Measurements from ENCODE around the gene PCP4L1.
"Not testable (repeated sequence)": the region's sequence is repeated elsewhere in the genome, so short reads cannot be mapped to it uniquely, and the experiment has no call there.

Gene PCP4L1

GRCh38 chr1:161229896-161230295, 28.6 kb upstream of the PCP4L1 start:
- DNase-seq = no peak

GRCh38 chr1:161230762-161231161, 27.8 kb upstream of the PCP4L1 start:
- DNase-seq = no peak

GRCh38 chr1:161233102-161233501, 25.4 kb upstream of the PCP4L1 start:
- no peak for DNase-seq

- no peak for DNase-seq
Measured at GRCh38 chr1:161235957-161236775, 22.4 kb upstream of the PCP4L1 start.

DNA sequence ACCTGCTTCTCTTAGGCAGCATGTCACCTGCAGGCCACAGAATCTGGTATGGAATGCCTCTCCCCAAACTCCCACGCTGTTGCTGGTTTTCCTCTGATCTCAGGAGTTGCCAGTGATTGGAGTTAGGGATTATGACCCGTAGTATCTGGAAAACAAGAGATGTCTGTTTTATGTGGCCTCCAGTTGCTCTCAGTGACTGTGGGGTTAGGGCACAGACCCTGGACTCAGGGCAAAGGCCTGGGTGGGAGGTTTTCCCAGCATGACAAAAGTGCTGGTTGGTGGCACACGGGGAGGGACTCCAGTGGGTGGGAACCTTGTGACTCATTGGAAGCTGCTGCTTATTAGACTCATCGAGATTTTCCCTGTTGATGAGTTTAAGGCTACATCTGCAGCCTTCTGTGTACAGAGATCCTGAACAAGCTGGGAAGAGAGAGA, 20.5 kb upstream of the PCP4L1 start, which contains the start of gene NR1I3:
TSS of gene NR1I3 (minus strand) at position 165 of the 435 bp plus-strand sequence. CDS start 1,638 bp downstream, outside the sequence.
- no peak for DNase-seq

DNA sequence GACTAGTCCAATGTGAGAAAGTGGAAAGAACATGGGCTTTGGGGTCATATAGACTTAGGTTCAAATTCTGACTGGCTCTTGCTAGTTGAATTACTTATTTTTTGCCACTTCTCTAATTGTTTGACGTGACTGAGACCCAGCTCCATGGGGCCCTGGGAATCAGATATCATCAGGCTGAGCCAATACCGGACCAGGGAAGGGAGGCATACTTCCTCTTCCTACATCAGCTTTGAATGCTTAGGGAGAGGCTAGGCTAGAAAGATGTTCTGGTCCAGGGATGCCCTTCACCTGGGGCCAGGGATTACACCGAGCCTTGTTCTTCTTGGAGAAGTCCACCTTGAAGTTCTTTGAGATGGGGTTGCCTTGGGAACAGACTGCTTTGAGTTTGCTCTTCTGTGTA, 16.9 kb upstream of the PCP4L1 start:
- no peak for DNase-seq

DNA sequence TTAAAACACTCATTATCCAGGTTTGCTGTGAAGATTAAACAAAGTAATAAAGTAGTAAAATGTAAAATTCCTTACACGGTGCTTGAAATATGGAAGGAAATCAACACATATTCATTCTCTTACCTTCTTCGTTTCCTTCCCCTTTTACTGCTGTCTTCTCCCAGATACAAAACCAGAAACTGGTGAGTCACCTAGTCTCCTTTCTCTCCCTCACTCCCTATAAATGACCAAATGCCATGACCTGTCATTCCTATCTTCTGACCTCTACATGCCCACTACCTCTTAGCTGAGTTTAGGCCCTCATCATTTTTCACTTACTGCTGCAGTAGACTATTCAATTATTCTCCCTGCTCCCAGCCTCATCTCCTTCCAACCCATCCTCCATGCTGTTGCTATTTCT, 16.2 kb upstream of the PCP4L1 start:
- DNase-seq = no peak

DNA sequence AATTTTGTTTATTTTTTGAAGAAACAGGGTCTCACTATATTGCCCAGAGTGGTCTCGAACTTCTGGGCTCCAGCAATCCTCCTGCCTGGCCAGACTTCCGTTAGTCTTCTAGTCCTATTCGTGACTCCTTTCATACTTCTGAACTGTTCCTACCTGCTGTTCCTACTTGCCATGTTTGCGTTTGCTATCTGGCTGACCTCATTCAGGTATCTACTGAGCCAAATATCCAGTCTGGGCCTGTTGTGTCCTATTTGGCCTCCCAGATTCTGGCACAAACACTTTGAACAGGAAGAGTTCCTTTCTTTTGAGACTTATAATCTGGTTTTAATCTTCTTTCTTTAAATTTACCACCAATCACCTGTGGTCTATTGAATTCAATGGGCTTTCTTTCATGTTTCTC, 13.7 kb upstream of the PCP4L1 start:
- DNase-seq = no peak

- not testable (repeated sequence) for DNase-seq
Measured at GRCh38 chr1:161250100-161250499, 8.4 kb upstream of the PCP4L1 start.

DNA sequence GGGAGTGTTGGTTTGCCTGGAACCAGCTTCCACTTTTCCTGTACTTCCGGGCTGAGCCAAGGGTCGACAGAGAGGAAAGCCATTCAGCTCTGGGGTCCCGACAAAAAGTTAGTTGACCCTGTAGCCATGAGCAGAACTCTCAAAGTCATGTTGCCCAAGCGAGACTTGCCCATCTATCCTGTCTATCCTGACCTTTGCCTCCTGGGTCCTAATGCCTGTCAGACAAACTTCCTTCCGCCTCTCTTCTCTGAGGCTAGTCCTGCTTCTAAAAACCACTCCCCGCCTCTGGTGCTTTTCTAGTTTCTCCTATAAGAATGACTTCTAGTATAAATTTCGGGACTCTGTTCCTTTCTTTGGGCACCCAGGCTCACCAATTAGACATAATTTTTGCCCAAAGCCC, 7.7 kb upstream of the PCP4L1 start:
- no peak for DNase-seq

DNA sequence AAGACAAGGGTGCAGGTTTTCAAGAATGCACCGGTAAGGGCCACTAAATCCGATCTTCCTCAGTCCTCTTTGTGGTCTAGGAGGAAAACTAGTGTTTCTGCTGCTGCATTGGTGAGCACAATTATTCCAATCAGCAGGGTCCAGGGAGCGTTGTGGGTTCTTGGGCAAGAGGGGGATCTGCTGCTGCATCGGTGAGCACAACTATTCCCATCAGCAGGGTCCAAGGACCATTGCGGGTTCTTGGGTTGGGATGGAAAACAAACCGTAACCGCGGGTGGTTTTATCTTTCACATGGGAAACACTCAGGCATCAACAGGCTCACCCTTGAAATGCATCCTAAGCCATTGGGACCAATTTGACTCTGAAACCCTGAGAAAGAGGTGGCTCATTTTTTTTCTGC, 7.0 kb upstream of the PCP4L1 start:
- DNase-seq = no peak

- not testable (repeated sequence) for DNase-seq
Measured at GRCh38 chr1:161255302-161255701, 3.2 kb upstream of the PCP4L1 start.

DNA sequence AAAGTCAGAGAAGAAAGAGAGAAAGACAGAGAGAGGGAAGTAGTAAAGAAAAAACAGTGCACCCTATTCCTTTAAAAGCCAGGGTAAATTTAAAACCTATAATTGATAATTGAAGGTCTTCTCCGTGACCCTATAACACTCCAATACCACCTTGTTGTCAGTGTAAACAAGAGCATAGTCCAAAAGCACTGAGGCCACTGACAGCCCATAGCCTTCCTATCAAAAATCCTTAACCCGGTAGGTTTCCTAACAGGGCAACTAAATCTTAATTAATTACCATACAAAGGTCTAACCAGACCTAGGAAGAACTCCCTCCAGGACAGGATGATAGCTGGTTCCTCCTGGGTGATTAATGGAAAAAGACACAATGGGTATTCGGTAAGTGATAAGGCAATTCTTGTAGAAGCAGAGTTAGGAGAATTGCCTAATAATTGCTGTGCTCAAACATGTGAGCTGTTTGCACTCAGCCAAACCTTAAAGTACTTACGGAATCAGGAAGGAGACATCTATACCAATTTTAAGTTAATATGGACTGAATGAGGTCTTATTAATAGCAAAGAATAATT, 2.5 kb upstream of the PCP4L1 start:
- DNase-seq = not testable (repeated sequence)

DNA sequence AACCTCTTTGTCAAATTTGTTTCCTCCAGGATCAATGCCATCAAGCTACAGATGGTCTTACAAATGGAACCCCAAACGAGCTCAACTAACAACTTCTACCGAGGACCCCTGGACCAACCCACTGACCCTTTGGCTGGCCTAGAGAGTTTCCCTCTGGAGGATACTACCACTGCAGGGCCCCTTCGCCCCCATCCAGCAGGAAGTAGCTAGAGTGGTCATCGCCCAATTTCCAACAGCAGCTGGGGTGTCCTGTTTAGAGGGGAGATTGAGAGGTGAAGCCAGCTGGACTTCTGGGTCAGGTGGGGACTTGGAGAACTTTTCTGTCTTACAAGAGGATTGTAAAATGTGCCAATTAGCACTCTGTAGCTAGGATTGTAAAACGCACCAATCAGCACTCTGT, 1.4 kb upstream of the PCP4L1 start:
- not testable (repeated sequence) for DNase-seq

GRCh38 chr1:161259345-161259702, 779 bp downstream of the PCP4L1 start:
- DNase-seq = no peak

GRCh38 chr1:161259765-161260164, 1.2 kb downstream of the PCP4L1 start:
- DNase-seq = no peak

DNA sequence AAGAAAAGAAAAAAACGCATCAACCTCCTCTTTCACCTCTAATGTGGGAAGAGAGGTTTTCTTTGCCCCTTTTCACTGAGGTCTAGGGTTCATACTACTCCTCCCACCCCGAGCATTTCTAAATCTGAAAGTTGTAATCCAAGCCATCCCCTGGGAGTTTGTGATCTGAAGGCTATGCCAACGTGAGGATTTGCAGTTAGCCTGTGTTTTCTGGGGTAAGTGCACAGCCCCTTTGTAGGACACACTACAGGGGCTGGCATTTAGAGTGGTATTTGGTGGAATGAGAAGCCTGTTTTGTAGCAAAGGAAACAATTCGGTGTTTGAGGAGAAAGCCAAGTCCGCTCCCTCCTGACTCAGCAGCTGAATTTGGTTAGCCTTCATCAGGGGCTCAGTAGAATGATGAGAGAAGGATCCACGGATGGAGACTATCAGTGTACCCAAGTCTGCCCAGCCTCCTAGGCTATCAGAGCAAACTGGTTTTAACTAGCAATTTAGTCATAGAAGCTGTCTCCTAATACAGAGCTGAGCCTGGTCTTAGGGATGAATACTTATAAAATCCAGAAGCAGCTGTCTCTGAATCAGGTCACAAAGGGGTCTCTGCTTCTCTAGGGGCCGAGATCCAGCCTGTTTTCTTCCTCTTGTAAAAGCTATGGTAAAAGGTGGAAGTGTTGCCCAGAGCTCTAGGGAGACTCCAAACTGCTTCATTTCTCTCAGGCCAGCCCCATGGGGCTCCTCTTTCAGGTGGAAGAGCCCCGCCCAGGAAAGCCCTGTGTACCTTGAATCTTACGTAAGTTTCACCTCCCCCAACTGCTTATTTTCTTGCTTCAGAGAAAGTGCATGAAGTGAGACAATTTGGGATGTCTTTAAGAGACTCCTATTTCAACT, 2.1 kb downstream of the PCP4L1 start:
- DNase-seq = peak; percentile 62

- no peak for DNase-seq
Measured at GRCh38 chr1:161261261-161262235, 3.0 kb downstream of the PCP4L1 start.

- no peak for DNase-seq
Measured at GRCh38 chr1:161265305-161265704, 6.8 kb downstream of the PCP4L1 start.

DNA sequence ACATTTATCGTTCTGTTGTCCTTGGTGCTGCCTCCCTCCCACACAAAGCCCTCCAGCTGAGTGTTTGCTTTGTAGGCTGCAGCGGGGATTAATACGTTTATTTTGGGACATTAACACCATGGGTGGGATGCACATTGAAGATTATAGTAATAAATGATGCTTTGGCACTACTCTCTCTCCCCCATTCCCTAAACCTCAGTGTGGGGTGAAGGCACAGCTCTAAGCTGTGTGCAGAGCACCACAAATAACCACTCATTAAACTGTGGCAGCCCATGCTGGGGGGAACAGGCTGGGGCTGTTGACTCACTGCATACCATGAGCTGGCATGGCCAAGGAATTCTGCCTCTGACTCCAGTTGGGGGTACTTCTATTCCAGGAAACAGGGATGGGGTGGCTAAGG, 7.7 kb downstream of the PCP4L1 start:
- no peak for DNase-seq

DNA sequence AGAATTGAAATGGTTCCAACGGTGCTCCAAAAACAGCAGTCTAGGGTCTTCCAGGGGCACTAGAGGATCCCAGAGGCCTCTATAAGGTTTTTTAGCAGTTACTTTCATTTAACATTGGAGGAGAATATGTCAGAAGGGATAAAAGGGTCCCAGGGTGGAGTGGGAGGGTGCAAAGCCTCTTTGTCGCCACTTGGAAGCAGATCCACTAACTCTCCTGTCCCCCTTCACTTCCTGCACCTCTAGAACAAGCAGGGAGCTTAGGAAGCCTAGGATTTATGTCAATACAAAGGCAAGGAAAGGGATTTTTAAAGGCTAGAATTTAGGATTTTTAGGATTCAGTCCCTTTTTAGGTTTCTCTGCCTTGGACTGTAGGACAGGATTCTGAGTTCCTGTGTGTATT, 8.3 kb downstream of the PCP4L1 start:
- DNase-seq = no peak

GRCh38 chr1:161267321-161267720, 8.8 kb downstream of the PCP4L1 start:
- no peak for DNase-seq
